GM04504 (cell line): ENCODE measurements around the gene BANK1.

ENCODE experiments used
- DNase-seq: peaks from one replicate; pipeline ENCODE4 v3.0.0-alpha.2; 2012; ENCODE audit warnings: low read depth

BANK1 gene

GRCh38 chr4:102031406-102031805 lies 240.9 kb downstream of the BANK1 start:
- DNase-seq: no peak

GRCh38 chr4:102036016-102036415 lies 245.5 kb downstream of the BANK1 start:
- DNase-seq: no peak

GRCh38 chr4:102036619-102037376 lies 246.3 kb downstream of the BANK1 start:
- peak; percentile 40 for DNase-seq

GRCh38 chr4:102037566-102037965 lies 247.0 kb downstream of the BANK1 start:
- DNase-seq: no peak

GRCh38 chr4:102042871-102043802 lies 252.6 kb downstream of the BANK1 start:
- no peak for DNase-seq

GRCh38 chr4:102047616-102048015 lies 257.1 kb downstream of the BANK1 start:
- DNase-seq: no peak

GRCh38 chr4:102055805-102056204 lies 265.3 kb downstream of the BANK1 start:
- no peak for DNase-seq

- DNase-seq: no peak
Measured at GRCh38 chr4:102057122-102057521, 266.6 kb downstream of the BANK1 start.

- no peak for DNase-seq
Measured at GRCh38 chr4:102061133-102061532, 270.6 kb downstream of the BANK1 start.

- DNase-seq: no peak
Measured at GRCh38 chr4:102064747-102065442, 274.4 kb downstream of the BANK1 start.

GRCh38 chr4:102076622-102077021 lies 286.1 kb downstream of the BANK1 start:
- no peak for DNase-seq

GRCh38 chr4:102080184-102080583 lies 289.7 kb downstream of the BANK1 start:
- no peak for DNase-seq

- DNase-seq: no peak
Measured at GRCh38 chr4:102089850-102090621, 299.5 kb downstream of the BANK1 start.

- DNase-seq: no peak
Measured at GRCh38 chr4:102091656-102092055, 301.1 kb downstream of the BANK1 start.

GRCh38 chr4:102094481-102094880 lies 304.0 kb downstream of the BANK1 start:
- DNase-seq: no peak

- DNase-seq: no peak
Measured at GRCh38 chr4:102103368-102103767, 312.8 kb downstream of the BANK1 start.

- DNase-seq: no peak
Measured at GRCh38 chr4:102104278-102104677, 313.7 kb downstream of the BANK1 start.

- DNase-seq: no peak
Measured at GRCh38 chr4:102105983-102106382, 315.5 kb downstream of the BANK1 start.

- no peak for DNase-seq
Measured at GRCh38 chr4:102114118-102114630, 323.6 kb downstream of the BANK1 start.

- no peak for DNase-seq
Measured at GRCh38 chr4:102116121-102116520, 325.6 kb downstream of the BANK1 start.

- DNase-seq: no peak
Measured at GRCh38 chr4:102120846-102121245, 330.3 kb downstream of the BANK1 start.
